KMS-11 (cell line): ENCODE results near the gene KRTAP19-2.

Experiments
- H2AFZ ChIP-seq: fragments of 200-600 bp; sonication (generic); 2 replicates; pipeline ENCODE4 v1.6.1; 2016; ENCODE audit warnings: antibody characterized with exemption, mixed run types, low read depth
- H3K27ac ChIP-seq: fragments of 200-600 bp; sonication (generic); 2 replicates; pipeline ENCODE4 v1.6.1; 2016; ENCODE audit warnings: mild to moderate bottlenecking, mixed run types
- H3K27me3 ChIP-seq: fragments of 200-600 bp; sonication (generic); 2 replicates; pipeline ENCODE4 v1.6.1; 2017; ENCODE audit warnings: mild to moderate bottlenecking, low read depth, mixed run types, moderate library complexity; ENCODE audit not compliant: insufficient read depth
- H3K36me3 ChIP-seq: fragments of 200-600 bp; sonication (generic); 2 replicates; pipeline ENCODE4 v1.6.1; 2017; ENCODE audit warnings: mild to moderate bottlenecking, mixed run types; ENCODE audit not compliant: insufficient read depth
- H3K4me1 ChIP-seq: fragments of 200-600 bp; sonication (generic); 2 replicates; pipeline ENCODE4 v1.6.1; 2016; ENCODE audit warnings: mild to moderate bottlenecking, low read depth, mixed run types; ENCODE audit not compliant: poor library complexity, severe bottlenecking
- H3K4me2 ChIP-seq: fragments of 200-600 bp; sonication (generic); 2 replicates; pipeline ENCODE4 v1.7.0; 2016; ENCODE audit warnings: mild to moderate bottlenecking, mixed run types
- H3K4me3 ChIP-seq: fragments of 200-600 bp; sonication (generic); IDR thresholded peaks from 2 replicates; pipeline ENCODE4 v1.6.1; 2017; ENCODE audit warnings: low read depth, low read length, mixed read lengths; ENCODE audit not compliant: insufficient read depth
- H3K79me2 ChIP-seq: fragments of 200-600 bp; sonication (generic); 2 replicates; pipeline ENCODE4 v1.6.1; 2016; ENCODE audit warnings: low read depth, mixed run types; ENCODE audit not compliant: insufficient read depth
- H3K9ac ChIP-seq: fragments of 200-600 bp; sonication (generic); 2 replicates; pipeline ENCODE4 v1.6.1; 2016; ENCODE audit warnings: mild to moderate bottlenecking, mixed run types
- H4K20me1 ChIP-seq: fragments of 200-600 bp; sonication (generic); 2 replicates; pipeline ENCODE4 v1.6.1; 2016; ENCODE audit warnings: mild to moderate bottlenecking, mixed run types; ENCODE audit not compliant: insufficient read depth
- CTCF ChIP-seq: fragments of 200-600 bp; sonication (generic); conservative IDR thresholded peaks from 2 replicates; pipeline ENCODE4 v1.6.1; 2017; ENCODE audit warnings: low read depth, mild to moderate bottlenecking, antibody characterized with exemption, low read length, moderate library complexity, mixed read lengths

The KRTAP19-2 gene

GRCh38 chr21:30502041-30502440 lies 14.8 kb upstream of the KRTAP19-2 start, which contains the start of gene KRTAP19-5:
KRTAP19-5 (minus strand) TSS chr21:30502141; CDS start chr21:30502090, 51 bp downstream.
- Histone ChIP-seq H3K4me3 (no peak within 1 kb of the TSS), H3K4me2 (no peak within 1 kb of the TSS), H3K27ac (no peak within 1 kb of the TSS), H3K9ac (no peak within 1 kb of the TSS), H3K27me3 (no peaks in the 10 kb centered on the region), H3K4me1 (no peaks in the 10 kb centered on the region), H3K36me3 (no peaks in the 10 kb centered on the region), H3K79me2 (no peaks in the 10 kb centered on the region), H4K20me1 (no peaks in the 10 kb centered on the region), H2AFZ (no peak within 1 kb of the TSS)
- TF ChIP-seq CTCF, result no peak

DNA sequence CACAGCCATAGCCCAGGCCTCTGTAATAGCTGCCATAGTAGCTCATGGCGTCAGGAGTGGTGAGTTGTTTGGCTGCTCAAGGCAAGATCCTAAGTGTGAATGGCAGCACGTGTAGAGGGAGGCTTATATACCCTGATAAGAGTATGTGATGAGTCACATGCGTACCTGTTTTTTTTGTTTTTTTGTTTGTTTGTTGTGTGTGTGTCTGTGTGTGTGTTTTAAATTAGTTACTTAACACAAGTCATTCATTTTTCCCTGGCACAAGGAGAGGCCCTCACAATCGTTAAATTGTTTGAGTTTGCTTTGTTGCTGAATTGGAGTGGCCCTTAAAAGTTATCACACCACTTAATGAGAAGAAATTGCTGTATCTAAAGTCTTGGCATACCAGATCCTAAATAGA lies 9.8 kb upstream of the KRTAP19-2 start, which contains the start of gene KRTAP19-4:
KRTAP19-4 (minus strand) TSS at position 101 of the 400 bp plus-strand sequence; CDS start at position 46, 55 bp downstream.
- no peak within 1 kb of the TSS for H3K9ac ChIP-seq
- H3K4me1 ChIP-seq, result no peaks in the 10 kb centered on the region
- no peak within 1 kb of the TSS for H3K4me3 ChIP-seq
- H3K27ac ChIP-seq, result no peak within 1 kb of the TSS
- TF ChIP-seq CTCF, result no peak
- H2AFZ ChIP-seq, result no peak within 1 kb of the TSS
- H3K27me3 ChIP-seq, result no peaks in the 10 kb centered on the region
- H3K79me2 ChIP-seq, result no peaks in the 10 kb centered on the region
- H4K20me1 ChIP-seq, result no peaks in the 10 kb centered on the region
- H3K36me3 ChIP-seq, result no peaks in the 10 kb centered on the region
- H3K4me2 ChIP-seq, result no peak within 1 kb of the TSS

GRCh38 chr21:30491963-30492428 lies 4.8 kb upstream of the KRTAP19-2 start, which contains the start of gene KRTAP19-3:
KRTAP19-3 (minus strand) TSS chr21:30492013; CDS start chr21:30491957, 56 bp downstream.
- TF ChIP-seq CTCF, result no peak
- Histone ChIP-seq H2AFZ (no peak within 1 kb of the TSS), H3K27ac (no peak within 1 kb of the TSS), H3K4me3 (no peak within 1 kb of the TSS), H3K79me2 (no peaks in the 10 kb centered on the region), H3K27me3 (no peaks in the 10 kb centered on the region), H3K9ac (no peak within 1 kb of the TSS), H3K4me2 (no peak within 1 kb of the TSS), H3K4me1 (no peaks in the 10 kb centered on the region), H4K20me1 (no peaks in the 10 kb centered on the region), H3K36me3 (no peaks in the 10 kb centered on the region)

GRCh38 chr21:30486180-30486579 lies 1.1 kb downstream of the KRTAP19-2 start:
- Histone ChIP-seq H3K9ac (no peak overlapping the region), H3K27ac (no peak overlapping the region), H3K4me2 (no peak overlapping the region), H3K27me3 (no peaks in the 10 kb centered on the region), H3K36me3 (no peaks in the 10 kb centered on the region), H3K4me1 (no peaks in the 10 kb centered on the region), H4K20me1 (no peaks in the 10 kb centered on the region), H2AFZ (no peak overlapping the region), H3K4me3 (no peak overlapping the region), H3K79me2 (no peaks in the 10 kb centered on the region)
- TF ChIP-seq CTCF, result no peak
